Inferior parietal cortex (tissue), 1 donor: ENCODE measurements around the gene UNC13D.

ENCODE experiments used
- DNase-seq: peaks from one replicate; pipeline ENCODE4 v3.0.0-alpha.2; 2016; ENCODE audit errors: extremely low spot score

UNC13D gene

GRCh38 chr17:75834279-75834920, 9.8 kb downstream of the UNC13D start:
- DNase-seq, result no peak

- DNase-seq, result no peak
Observed at GRCh38 chr17:75832652-75833400, 11.4 kb downstream of the UNC13D start.

GRCh38 chr17:75832164-75832651, 12.0 kb downstream of the UNC13D start:
- no peak for DNase-seq

DNA sequence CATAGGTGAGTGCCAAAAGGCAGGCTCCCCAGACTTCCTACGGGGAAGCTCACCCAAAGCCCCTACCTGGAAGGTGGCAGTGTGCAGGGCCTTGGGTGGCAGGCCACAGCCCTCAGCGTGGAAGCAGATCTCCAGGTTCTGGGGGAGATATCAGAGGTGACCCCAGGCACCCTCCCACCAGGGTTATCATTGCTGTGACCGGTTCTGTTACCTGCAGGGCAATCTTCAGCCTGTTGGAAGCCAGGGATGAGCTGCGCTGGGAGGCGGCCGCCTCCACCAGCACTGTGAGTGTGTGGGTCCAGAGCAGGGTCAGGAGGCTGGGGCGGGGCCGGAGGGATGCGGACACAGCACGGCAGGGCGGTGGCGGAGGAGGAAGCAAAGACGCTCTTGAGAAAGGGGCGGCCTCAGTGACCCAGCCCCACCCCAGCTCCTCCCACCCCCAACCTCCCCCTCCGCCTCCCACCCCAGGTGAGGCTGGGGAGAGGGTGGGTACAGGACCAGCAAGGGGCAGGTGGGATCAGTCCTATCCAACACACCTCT, 13.1 kb downstream of the UNC13D start:
- DNase-seq, result no peak

DNA sequence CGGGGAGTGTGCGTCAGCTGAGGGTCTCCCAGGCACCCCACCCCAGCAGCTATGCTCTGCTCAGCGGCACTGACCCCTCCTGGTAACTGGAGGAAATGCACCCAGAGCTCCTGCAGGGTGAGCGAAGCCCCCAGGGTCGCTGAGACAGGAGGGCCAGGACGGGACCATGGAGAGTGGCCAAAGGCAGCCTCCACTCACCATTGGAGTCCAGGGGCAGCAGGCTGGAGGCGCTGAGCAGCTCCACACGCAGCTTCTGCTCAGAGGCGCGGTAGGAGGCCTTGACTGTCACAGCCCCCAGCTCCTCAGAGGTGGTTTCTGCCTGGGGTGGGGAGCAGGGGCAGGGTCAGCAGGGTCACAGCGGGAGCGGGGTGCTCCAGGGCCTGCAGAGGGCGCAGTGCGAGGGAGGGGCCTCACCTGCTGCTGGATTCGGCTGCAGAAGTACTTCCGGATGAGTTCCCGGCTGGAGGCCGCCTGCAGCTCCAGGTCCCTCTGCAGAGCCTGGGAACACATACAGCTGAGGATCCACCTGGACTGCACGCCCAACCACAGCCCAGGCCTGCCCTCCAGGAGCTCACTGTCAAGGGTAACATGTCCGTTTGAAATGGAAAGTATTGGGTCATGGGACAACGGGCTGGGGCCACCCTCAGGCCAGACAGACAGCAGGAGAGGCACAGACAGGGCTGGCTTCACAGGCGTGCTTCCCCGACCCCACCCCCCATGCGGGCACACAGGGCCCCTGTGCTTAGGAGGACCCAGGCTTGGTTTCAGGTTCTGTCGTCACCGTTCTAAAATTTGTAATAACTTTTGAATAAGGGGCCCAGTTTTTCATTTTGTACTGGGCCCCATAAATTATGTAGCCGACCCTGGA, 13.8 kb downstream of the UNC13D start:
- no peak for DNase-seq

- DNase-seq, result no peak
Observed at GRCh38 chr17:75829747-75830146, 14.5 kb downstream of the UNC13D start.

GRCh38 chr17:75828741-75829140, 15.5 kb downstream of the UNC13D start:
- no peak for DNase-seq

DNA sequence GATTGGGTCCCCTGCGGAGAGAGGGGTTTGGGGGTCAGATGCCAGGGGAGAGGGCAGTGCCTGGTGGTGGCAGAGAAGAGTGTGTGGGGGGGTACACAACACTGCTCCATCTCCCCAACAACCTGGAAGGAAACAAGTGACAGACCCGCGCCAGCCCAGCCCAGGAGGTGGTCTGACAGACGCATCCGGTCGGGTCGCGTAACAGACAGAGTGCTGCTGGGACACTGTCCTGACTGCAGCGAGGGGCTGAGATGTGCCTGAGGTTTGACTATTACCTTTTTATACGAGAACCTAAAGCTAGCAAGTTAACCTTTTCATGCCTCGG, 16.2 kb downstream of the UNC13D start:
- DNase-seq, result no peak

GRCh38 chr17:75827308-75828075, 16.7 kb downstream of the UNC13D start:
- DNase-seq, result no peak

DNA sequence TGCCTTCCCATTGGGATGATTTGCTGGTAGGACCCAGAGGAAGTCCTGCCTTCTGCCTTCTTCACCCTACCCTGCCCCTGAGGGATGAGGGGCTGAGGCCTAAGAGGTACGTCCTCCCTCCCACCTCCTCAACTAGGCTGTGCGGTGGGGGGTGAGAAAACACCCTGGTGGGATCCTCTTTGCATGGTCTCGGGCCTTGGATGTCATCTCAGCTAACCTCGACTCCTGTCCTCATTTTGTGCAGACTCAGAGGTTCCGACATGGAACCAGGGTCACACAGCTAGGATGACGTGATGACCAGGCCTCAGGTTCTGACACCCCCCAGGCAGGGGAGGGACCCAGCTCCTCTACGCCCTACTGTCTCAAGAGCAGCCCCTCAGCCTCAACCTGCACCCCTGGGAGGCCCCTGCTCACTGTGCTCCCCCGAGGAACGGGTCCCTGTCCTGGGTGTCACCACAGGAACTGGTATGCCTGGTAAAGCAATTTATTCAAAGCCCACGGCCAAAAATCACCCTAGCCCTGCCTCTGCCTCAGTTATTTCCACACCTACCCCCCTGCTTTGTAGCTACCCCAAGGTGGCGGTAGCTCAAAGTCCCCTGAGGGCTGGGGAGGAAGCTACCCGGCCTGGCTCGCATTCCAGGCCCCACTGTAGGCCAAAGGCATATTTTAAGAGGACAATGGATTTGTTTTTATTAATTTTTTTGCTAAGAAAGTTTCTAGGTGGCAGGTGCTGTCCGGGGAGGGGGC, 17.5 kb downstream of the UNC13D start:
- no peak for DNase-seq

DNA sequence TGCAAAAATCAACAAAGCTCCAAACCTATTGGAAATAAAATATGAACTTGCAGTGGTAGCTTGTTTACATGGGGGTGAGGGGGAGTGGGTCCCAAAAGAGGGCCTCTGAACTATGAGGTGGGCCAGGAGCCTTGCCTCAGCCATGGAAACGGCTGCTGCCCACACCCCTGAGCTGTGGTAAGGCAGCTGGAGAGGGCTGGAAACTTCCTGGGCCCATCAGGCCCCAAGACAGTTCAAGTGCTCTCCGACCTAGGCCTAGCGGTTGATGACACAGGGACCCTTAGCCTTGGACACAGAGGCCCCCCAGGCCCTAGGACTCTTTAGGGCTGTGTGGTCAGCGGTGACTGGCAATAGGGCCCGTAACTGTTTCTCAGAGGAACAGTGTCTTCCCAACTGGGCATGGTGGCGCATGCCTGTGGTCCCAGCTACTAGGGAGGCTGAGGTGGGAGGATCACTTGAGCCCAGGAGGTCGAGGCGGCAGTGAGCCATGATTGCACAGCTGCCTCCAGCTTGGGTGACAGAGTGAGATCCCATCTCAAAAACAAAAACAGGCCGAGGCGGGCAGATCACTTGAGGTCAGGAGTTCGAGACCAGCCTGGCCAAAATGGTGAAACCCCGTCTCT, 18.3 kb downstream of the UNC13D start:
- no peak for DNase-seq

GRCh38 chr17:75825149-75825552, 19.1 kb downstream of the UNC13D start:
- no peak for DNase-seq

- DNase-seq, result no peak
Observed at GRCh38 chr17:75824666-75825065, 19.5 kb downstream of the UNC13D start.

GRCh38 chr17:75824050-75824552, 20.1 kb downstream of the UNC13D start:
- no peak for DNase-seq

GRCh38 chr17:75823257-75824041, 20.8 kb downstream of the UNC13D start:
- no peak for DNase-seq

- no peak for DNase-seq
Observed at GRCh38 chr17:75822800-75823166, 21.4 kb downstream of the UNC13D start.

DNA sequence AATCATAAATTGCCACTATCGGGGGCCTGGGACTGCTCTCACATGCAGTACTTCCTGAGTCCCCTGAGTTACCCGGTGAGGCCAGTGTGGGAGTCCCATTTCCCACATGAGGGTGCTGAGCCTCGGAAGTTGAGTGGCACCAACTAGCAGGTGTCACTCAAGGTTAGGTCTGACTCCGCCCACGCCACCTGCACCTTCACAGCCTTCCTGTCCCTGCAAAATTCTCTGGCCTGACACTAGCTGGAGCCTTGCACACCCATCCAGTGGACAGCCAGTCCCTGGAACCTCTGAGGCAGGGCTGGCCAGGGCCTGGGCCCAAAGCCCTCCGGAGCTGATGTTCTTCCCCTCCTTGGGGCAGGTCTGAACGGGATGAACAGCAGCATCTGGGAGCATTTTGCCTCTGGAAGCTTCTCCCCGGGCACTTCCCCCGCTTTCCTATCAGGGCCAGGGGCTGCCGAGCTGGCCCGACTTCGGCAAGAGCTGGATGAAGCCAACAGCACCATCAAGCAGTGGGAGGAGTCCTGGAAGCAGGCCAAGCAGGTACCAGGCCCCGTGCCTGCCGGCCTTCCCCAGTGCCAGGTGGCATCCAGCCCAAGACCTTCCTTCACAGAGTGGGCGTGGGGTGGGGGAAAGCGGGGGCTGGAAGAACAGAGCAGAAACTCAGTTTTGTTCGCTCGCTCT, 21.9 kb downstream of the UNC13D start:
- DNase-seq, result no peak

- no peak for DNase-seq
Observed at GRCh38 chr17:75821552-75821951, 22.7 kb downstream of the UNC13D start.
